Hepatocyte (in vitro differentiated cells): ENCODE results near the gene GARS1.

Source experiments
- EZH2phosphoT487 ChIP-seq: fragments of 200-600 bp; sonication (generic); IDR thresholded peaks from one replicate; pipeline ENCODE4 v1.6.1; 2018; ENCODE audit warnings: antibody characterized with exemption, mild to moderate bottlenecking, low read depth, moderate library complexity; ENCODE audit not compliant: unreplicated experiment, severe bottlenecking
- TF ChIP-seq, protein P1 (sequence below): fragments of 200-600 bp; sonication (generic); IDR thresholded peaks from 2 replicates; pipeline ENCODE4 v1.5.1; 2016; ENCODE audit warnings: antibody characterized with exemption, mild to moderate bottlenecking; ENCODE audit not compliant: poor library complexity

DNA sequence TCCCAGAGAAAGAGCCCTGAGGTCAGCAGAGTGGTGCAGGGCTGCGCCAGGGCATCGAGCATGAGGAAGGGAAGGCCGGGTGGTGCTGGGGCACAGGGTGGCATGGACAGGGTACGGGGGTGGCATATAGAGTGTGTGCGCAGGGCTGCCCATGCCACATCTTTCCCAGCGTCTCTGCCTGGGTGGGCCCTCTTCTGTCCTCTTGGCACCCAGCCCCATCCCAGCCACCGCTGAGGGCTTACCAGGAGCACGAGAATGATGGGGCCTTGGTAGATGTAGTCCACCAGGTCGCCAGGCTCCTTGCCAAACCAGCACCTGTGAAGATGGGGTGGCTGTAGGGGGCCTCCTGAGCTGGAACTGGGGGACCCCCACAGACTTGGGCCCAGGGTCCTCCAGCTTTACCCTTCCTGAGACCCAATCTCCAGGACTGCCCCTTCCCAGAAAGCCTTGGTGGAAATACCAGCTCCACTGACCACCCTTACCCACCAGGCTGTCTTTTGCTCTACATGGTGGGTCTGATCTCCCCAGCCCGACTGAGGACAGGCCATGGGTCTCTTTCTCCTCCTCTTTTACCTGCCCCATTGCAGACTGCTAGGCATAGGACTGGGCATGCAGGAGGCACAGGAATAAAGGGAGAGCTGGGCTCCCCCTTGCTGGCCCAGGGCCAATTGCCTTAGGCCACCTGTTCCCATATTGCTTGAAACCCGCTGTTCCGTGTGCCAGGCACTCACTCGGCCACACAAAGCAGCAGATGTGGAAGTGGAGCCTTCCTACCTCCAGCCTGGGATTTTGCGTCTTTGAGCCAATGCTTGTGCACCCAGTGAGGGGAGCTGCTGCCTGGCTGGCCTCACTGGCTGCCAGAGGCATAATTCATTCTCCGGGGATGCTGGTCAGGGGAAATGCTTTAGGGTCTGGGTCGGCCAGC, 65.9 kb downstream of the GARS1 start:
- TF ChIP-seq, protein P1, sequence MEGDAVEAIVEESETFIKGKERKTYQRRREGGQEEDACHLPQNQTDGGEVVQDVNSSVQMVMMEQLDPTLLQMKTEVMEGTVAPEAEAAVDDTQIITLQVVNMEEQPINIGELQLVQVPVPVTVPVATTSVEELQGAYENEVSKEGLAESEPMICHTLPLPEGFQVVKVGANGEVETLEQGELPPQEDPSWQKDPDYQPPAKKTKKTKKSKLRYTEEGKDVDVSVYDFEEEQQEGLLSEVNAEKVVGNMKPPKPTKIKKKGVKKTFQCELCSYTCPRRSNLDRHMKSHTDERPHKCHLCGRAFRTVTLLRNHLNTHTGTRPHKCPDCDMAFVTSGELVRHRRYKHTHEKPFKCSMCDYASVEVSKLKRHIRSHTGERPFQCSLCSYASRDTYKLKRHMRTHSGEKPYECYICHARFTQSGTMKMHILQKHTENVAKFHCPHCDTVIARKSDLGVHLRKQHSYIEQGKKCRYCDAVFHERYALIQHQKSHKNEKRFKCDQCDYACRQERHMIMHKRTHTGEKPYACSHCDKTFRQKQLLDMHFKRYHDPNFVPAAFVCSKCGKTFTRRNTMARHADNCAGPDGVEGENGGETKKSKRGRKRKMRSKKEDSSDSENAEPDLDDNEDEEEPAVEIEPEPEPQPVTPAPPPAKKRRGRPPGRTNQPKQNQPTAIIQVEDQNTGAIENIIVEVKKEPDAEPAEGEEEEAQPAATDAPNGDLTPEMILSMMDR: no peak
- TF ChIP-seq EZH2phosphoT487: no peak
